BJ (cell line): ENCODE measurements around the gene TLK2. TPM values are rescaled to one million over a fixed set of nuclear protein-coding genes. Genes with fewer than 3 reads are reported as not detected.
A peak's percentile ranks its signal among the peaks of the same experiment; 100 is the strongest.

Experiments
- CTCF ChIA-PET: fragments of 350-600 bp; formaldehyde crosslinking; extraction: SDS; loops from one replicate; lab custom pipeline; 2021; ENCODE audit warnings: antibody characterized with exemption, inconsistent platforms; lab: Yijun Ruan, JAX
- POLR2A ChIA-PET: fragments of 300-600 bp; sonication (Branson Sonifier 250); formaldehyde crosslinking; extraction: SDS; loops from one replicate; lab custom pipeline; 2021; ENCODE audit warnings: antibody characterized with exemption; lab: Charles Lee
- DNase-seq: peaks from one replicate; pipeline ENCODE4 v3.0.0-alpha.2; 2011; ENCODE audit warnings: low read depth
- H3K27me3 ChIP-seq: 2 replicates; pipeline ENCODE4 v1.6.0; 2011; ENCODE audit warnings: low read length; ENCODE audit not compliant: control insufficient read depth, insufficient read depth
- H3K36me3 ChIP-seq: 2 replicates; pipeline ENCODE4 v1.5.1; 2011; ENCODE audit warnings: low read length; ENCODE audit not compliant: control insufficient read depth, insufficient read depth
- H3K4me3 ChIP-seq: 2 replicates; pipeline ENCODE4 v1.5.1; 2011; ENCODE audit warnings: low read depth, mild to moderate bottlenecking, control low read depth, low read length
- CTCF ChIP-seq: IDR thresholded peaks from 2 replicates; pipeline ENCODE4 v1.5.1; 2011; ENCODE audit warnings: low read depth, mild to moderate bottlenecking, control low read depth, inconsistent platforms, low read length, moderate library complexity; ENCODE audit not compliant: insufficient read depth
- polyA plus RNA-seq: library from polyadenylated mRNA; depleted of rRNA; stranded (reverse); fragments of >200 nt; gene quantifications from 2 replicates; pipeline ENCODE4 v1.2.3, GENCODE V29; 2011

Gene TLK2
- polyA plus RNA-seq, 1 experiment: 68.9 TPM

GRCh38 chr17:62626719-62627218, 148.1 kb downstream of the TLK2 start:
- CTCF ChIA-PET: interaction anchor here (1.1 to 1.3 kb wide), 2 partner anchors 12 to 72 kb away, joined by 3 read pairs; no protein-coding TSS in a partner anchor
- Histone ChIP-seq H3K4me3 (peak overlapping the region; percentile 83), H3K27me3 (no peaks in the 10 kb centered on the region), H3K36me3 (peaks cover 8% of the 10 kb centered on the region)
- POLR2A ChIA-PET: no interaction called here
- no peak for TF ChIP-seq CTCF
- no peak for DNase-seq

GRCh38 chr17:62627219-62627903, 148.7 kb downstream of the TLK2 start, which contains the start of gene MRC2:
TSS of gene MRC2 (plus strand) at chr17:62627670. CDS start at chr17:62627803, 133 bp downstream.
- Histone ChIP-seq H3K36me3 (peaks cover 10% of the 10 kb centered on the region), H3K27me3 (no peaks in the 10 kb centered on the region), H3K4me3 (peak within 1 kb of the TSS; percentile 83)
- no peak for DNase-seq
- CTCF ChIA-PET: interaction anchor here (1.1 to 1.3 kb wide), 2 partner anchors 13 to 73 kb away, joined by 3 read pairs; no protein-coding TSS in a partner anchor
- POLR2A ChIA-PET: no interaction called here
- no peak for TF ChIP-seq CTCF

DNA sequence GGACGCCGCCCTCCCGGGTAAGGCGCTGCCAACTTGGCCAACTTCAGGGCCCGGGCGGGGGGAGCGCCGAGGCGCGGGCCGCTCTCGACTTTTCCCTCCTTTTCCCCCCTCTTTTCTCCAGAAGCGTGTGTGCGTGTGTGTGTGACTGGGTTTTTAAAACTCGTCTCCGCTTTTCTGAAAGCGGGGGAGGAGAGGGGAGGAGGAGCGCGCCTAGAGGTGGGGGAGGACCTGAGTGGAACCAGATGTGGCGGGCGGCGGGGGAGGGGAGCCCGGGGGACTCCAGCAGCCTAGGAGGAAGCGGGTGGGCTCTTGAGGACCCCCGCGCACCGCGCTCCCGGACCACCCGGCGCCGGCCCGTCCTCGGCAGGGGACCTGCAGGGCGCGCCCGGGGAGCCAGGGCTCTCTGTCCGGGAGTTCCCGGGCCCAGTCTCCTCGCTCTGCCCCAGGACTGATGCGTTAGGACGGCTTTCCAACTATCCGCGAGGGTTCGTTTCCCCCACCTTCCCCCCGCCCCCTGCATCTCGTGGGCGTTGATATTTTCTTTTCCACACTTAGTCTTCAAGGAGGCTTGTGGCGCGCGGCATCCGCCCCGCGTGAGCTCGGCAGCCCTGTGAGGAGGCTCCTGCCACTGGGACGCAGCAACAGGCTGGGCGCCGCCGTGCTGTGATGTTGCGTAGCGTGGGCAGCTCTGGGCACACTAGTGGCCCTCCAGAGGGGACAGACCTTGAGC, 149.4 kb downstream of the TLK2 start:
- ChIA-PET POLR2A (interaction anchor here (0.6 kb wide), 1 partner anchor 71 kb away, joined by 4 read pairs; no protein-coding TSS in a partner anchor), CTCF (interaction anchor here (0.6 kb wide), 2 partner anchors 26 to 66 kb away, joined by 3 read pairs; no protein-coding TSS in a partner anchor)
- no peak for DNase-seq
- Histone ChIP-seq H3K27me3 (no peaks in the 10 kb centered on the region), H3K36me3 (peaks cover 12% of the 10 kb centered on the region), H3K4me3 (peak overlapping the region; percentile 83)
- no peak for TF ChIP-seq CTCF

- Histone ChIP-seq H3K36me3 (peaks cover 11% of the 10 kb centered on the region), H3K4me3 (peak overlapping the region; percentile 83), H3K27me3 (no peaks in the 10 kb centered on the region)
- CTCF ChIA-PET: interaction anchor here (0.6 to 1.1 kb wide), 3 partner anchors 12 to 71 kb away, joined by 3 read pairs; no protein-coding TSS in a partner anchor
- POLR2A ChIA-PET: interaction anchor here (0.6 kb wide), 1 partner anchor 70 kb away, joined by 4 read pairs; no protein-coding TSS in a partner anchor
- TF ChIP-seq CTCF: no peak
- no peak for DNase-seq
These were observed 150.4 kb downstream of the TLK2 start for GRCh38 chr17:62628831-62629555.
